K562 (cell line): ENCODE data around the gene ROR2. TPM values are rescaled to one million over a fixed set of nuclear protein-coding genes. Genes with fewer than 3 reads are reported as not detected.

ENCODE experiments used
- CLOCK ChIP-seq: fragments of 250-450 bp; sonication (Bioruptor Pico); IDR thresholded peaks from 2 replicates; pipeline ENCODE4 v1.4.0; 2020; ENCODE audit warnings: mild to moderate bottlenecking, moderate library complexity, borderline replicate concordance
- DACH1 ChIP-seq: fragments of 450-650 bp; IDR thresholded peaks from 2 replicates; pipeline ENCODE4 v1.6.1; 2018; ENCODE audit not compliant: partially characterized antibody
- HIVEP1 ChIP-seq: fragments of 250-450 bp; sonication (Bioruptor Pico); IDR thresholded peaks from 2 replicates; pipeline ENCODE4 v1.4.0; 2020; ENCODE audit warnings: mild to moderate bottlenecking
- HMG20B ChIP-seq: fragments of 250-450 bp; sonication (Bioruptor Pico); IDR thresholded peaks from 2 replicates; pipeline ENCODE4 v1.5.0; 2021; ENCODE audit warnings: mild to moderate bottlenecking
- KAT8 ChIP-seq: fragments of 450-650 bp; IDR thresholded peaks from 2 replicates; pipeline ENCODE4 v1.6.1; 2016; ENCODE audit warnings: low read depth, mild to moderate bottlenecking
- MAFF ChIP-seq: IDR thresholded peaks from 2 replicates; pipeline ENCODE4 v1.6.1; 2012; ENCODE audit warnings: low read length, improper control_type of control experiment
- MAFG ChIP-seq: fragments of 450-650 bp; conservative IDR thresholded peaks from 2 replicates; pipeline ENCODE4 v1.6.1; 2016; ENCODE audit warnings: missing genetic modification characterization, missing compliant biosample characterization
- MBD1 ChIP-seq: fragments of 250-450 bp; sonication (Bioruptor Pico); IDR thresholded peaks from 2 replicates; pipeline ENCODE4 v1.8.0; 2022; ENCODE audit warnings: inconsistent platforms
- MIER1 ChIP-seq: fragments of 450-650 bp; IDR thresholded peaks from 2 replicates; pipeline ENCODE4 v1.6.1; 2016; ENCODE audit warnings: antibody characterized with exemption, mild to moderate bottlenecking, low read depth
- MYBL2 ChIP-seq, 2 experiments: fragments of 450-650 bp in 1 of 2; sonication (generic) in 1 of 2; formaldehyde crosslinking in 1 of 2; IDR thresholded peaks; 2 replicates each; pipeline versions ENCODE4 v1.6.1 to v1.8.1; 2017 to 2022; ENCODE audit warnings: borderline replicate concordance in 1 of 2, inconsistent platforms in 1 of 2, low read depth in 1 of 2, mild to moderate bottlenecking in 1 of 2, missing genetic modification reagents in 1 of 2, moderate library complexity in 1 of 2
- NR4A1 ChIP-seq, 2 experiments: fragments of 250-450 bp in 1 of 2; fragments of 450-650 bp in 1 of 2; sonication (Bioruptor Pico) in 1 of 2; IDR thresholded peaks; 2 replicates each; pipeline versions ENCODE4 v1.4.0 to v1.6.1; 2016 to 2020; ENCODE audit warnings: mild to moderate bottlenecking in 2 of 2, missing compliant biosample characterization in 1 of 2, missing genetic modification characterization in 1 of 2, moderate library complexity in 1 of 2
- PML ChIP-seq: IDR thresholded peaks from 2 replicates; pipeline ENCODE4 v1.6.1; 2012; ENCODE audit warnings: low read length, inconsistent platforms
- POLR2AphosphoS5 ChIP-seq: IDR thresholded peaks from 2 replicates; pipeline ENCODE4 v1.6.1; 2011; ENCODE audit warnings: mild to moderate bottlenecking, low read depth, low read length, moderate library complexity; ENCODE audit not compliant: control insufficient read depth, insufficient read depth
- PURB ChIP-seq: sonication (generic); formaldehyde crosslinking; IDR thresholded peaks from 2 replicates; pipeline ENCODE4 v1.9.0; 2021; ENCODE audit warnings: low read depth, mild to moderate bottlenecking, missing genetic modification reagents
- RNF2 ChIP-seq: sonication (generic); IDR thresholded peaks from 2 replicates; pipeline ENCODE4 v1.6.1; 2016
- SMAD1 ChIP-seq: fragments of 150-350 bp; IDR thresholded peaks from 2 replicates; pipeline ENCODE4 v1.6.1; 2014; ENCODE audit warnings: low read length, low read depth; ENCODE audit not compliant: partially characterized antibody
- ZNF23 ChIP-seq: fragments of 250-450 bp; sonication (Bioruptor Pico); IDR thresholded peaks from 2 replicates; pipeline ENCODE4 v1.4.0; 2020; ENCODE audit warnings: mild to moderate bottlenecking
- ZNF316 ChIP-seq: fragments of 450-650 bp; IDR thresholded peaks from 2 replicates; pipeline ENCODE4 v1.6.1; 2016
- polyA plus RNA-seq, 8 experiments: library from polyadenylated mRNA; depleted of rRNA in 4 of 8; stranded (reverse) in 5 of 8; unstranded in 3 of 8; fragments of >200 nt; fragmentation: Nextera tagmentation in 2 of 8; fragmentation: Illumina TruSeq in 1 of 8; extraction: Ambion mirVana in 2 of 8; extraction: Trizol in 1 of 8; gene quantifications; 2 replicates each; pipeline versions ENCODE4 v1.2.1 to v1.2.3, GENCODE V29; 2011 to 2014; ENCODE audit warnings: inconsistent platforms in 1 of 8, missing spikeins in 1 of 8
- total RNA-seq, 7 experiments: library from RNA; depleted of rRNA in 6 of 7; stranded (reverse); fragments of >200 nt in 6 of 7; fragmentation: Illumina TruSeq in 2 of 7; extraction: Trizol in 2 of 7; gene quantifications; 2 replicates each; pipeline versions ENCODE4 v1.2.1 to v1.2.3, GENCODE V29; 2011 to 2021; ENCODE audit warnings: low replicate concordance in 1 of 7
- TF ChIP-seq, protein P1 (sequence below): sonication (generic); IDR thresholded peaks from 2 replicates; pipeline ENCODE4 v1.6.1; 2016
- TF ChIP-seq, protein P2 (sequence below): sonication (generic); formaldehyde crosslinking; IDR thresholded peaks from 2 replicates; pipeline ENCODE4 v1.8.0; 2022; ENCODE audit warnings: mild to moderate bottlenecking, missing genetic modification reagents

Gene ROR2
- total and polyA plus RNA-seq, 9 of the 15 experiments (the other 6 are each of a cell fraction or from before 2014, with no cell fraction given): 5.6 to 33.8 (median 15.3) TPM

DNA sequence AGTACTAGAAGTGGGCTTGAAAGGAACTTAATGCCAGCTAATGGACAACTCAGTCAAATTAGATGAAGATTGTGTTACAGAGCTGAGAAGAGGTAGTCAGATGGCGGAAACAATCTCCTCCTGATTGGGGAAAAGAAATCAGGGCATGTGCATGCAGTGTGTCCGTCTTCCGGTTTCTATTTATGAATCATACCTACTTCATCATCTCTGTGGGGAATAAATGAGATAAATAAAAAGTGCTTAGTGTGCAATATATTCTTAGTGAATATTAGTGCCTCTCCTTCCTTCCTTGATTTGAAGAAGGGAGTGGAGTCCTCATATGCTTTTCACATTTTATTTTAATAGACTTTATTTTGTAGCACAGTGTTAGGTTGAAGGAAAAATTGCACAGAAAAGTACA, 417.7 kb downstream of the ROR2 start (continued):
- TF ChIP-seq ZNF23 (CRISPR knock-in tag): no peak
- TF ChIP-seq HIVEP1: no peak
- TF ChIP-seq MAFG (tag): peak; percentile 77
- no peak for TF ChIP-seq HMG20B (CRISPR knock-in tag)
- TF ChIP-seq RNF2: no peak
- no peak for TF ChIP-seq MBD1 (CRISPR knock-in tag)
- TF ChIP-seq, protein P1, sequence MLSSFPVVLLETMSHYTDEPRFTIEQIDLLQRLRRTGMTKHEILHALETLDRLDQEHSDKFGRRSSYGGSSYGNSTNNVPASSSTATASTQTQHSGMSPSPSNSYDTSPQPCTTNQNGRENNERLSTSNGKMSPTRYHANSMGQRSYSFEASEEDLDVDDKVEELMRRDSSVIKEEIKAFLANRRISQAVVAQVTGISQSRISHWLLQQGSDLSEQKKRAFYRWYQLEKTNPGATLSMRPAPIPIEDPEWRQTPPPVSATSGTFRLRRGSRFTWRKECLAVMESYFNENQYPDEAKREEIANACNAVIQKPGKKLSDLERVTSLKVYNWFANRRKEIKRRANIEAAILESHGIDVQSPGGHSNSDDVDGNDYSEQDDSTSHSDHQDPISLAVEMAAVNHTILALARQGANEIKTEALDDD: no peak
- TF ChIP-seq ZNF316: peak; percentile 83
- TF ChIP-seq DACH1: no peak
- TF ChIP-seq KAT8: no peak
- TF ChIP-seq CLOCK (CRISPR knock-in tag): no peak
- TF ChIP-seq, protein P2, sequence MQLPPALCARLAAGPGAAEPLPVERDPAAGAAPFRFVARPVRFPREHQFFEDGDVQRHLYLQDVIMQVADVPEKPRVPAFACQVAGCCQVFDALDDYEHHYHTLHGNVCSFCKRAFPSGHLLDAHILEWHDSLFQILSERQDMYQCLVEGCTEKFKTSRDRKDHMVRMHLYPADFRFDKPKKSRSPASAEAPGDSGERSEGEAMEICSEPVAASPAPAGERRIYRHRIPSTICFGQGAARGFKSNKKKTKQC (CRISPR knock-in tag): no peak
- TF ChIP-seq SMAD1: no peak
- no peak for TF ChIP-seq PURB
- no peak for TF ChIP-seq MYBL2 (IDR thresholded peaks at IDR 0.05; ENCODE audit: low read depth)
- TF ChIP-seq MYBL2 (CRISPR knock-in tag; IDR thresholded peaks at IDR 0.05; ENCODE audit: borderline replicate concordance): no peak
- no peak for TF ChIP-seq MIER1
- TF ChIP-seq PML: no peak
- TF ChIP-seq POLR2AphosphoS5: no peak
- peak; percentile 77 for TF ChIP-seq MAFF
- no peak for TF ChIP-seq NR4A1 (CRISPR knock-in tag; IDR thresholded peaks at IDR 0.05)
- TF ChIP-seq NR4A1 (tag; IDR thresholded peaks at IDR 0.05): no peak
